A549 treated with Hydrocortisone at 1 μM for 4 hours (cell line): ENCODE measurements around the gene PCDHGA11. TPM values are rescaled to one million over a fixed set of nuclear protein-coding genes. Genes with fewer than 3 reads are reported as not detected.

Source experiments
- total RNA-seq: library from RNA; stranded (reverse); fragments of 200-300 nt; extraction: Qiagen RNA extraction; gene quantifications from 5 replicates; pipeline ENCODE4 v1.2.3, GENCODE V29; 2022

The PCDHGA11 gene
- 0.02 to 0.06 TPM (median 0.02 TPM) in 3 of 5 replicates, not detected in the others for total RNA-seq

GRCh38 chr5:141420855-141421488 lies at the start of gene PCDHGA11:
Gene PCDHGA11, plus strand, starts transcription at chr5:141421051. Its CDS starts 177 bp downstream, at chr5:141421228.

GRCh38 chr5:141373673-141374317 lies 47.1 kb upstream of the PCDHGA11 start, which contains the start of gene PCDHGA6:
Gene PCDHGA6, plus strand, starts transcription at chr5:141373891. Its CDS starts 193 bp downstream, at chr5:141374084.

GRCh38 chr5:141382469-141383294 lies 38.2 kb upstream of the PCDHGA11 start, which contains the start of gene PCDHGA7:
Gene PCDHGA7, plus strand, starts transcription at chr5:141382742. Its CDS starts 158 bp downstream, at chr5:141382900.

GRCh38 chr5:141387557-141388311 lies 33.1 kb upstream of the PCDHGA11 start, which contains the start of gene PCDHGB4:
Gene PCDHGB4, plus strand, starts transcription at chr5:141387698. Its CDS starts 187 bp downstream, at chr5:141387885.

GRCh38 chr5:141392429-141393198 lies 28.2 kb upstream of the PCDHGA11 start, which contains the start of gene PCDHGA8:
Gene PCDHGA8, plus strand, starts transcription at chr5:141392633. Its CDS starts 181 bp downstream, at chr5:141392814.

GRCh38 chr5:141397756-141398551 lies 22.9 kb upstream of the PCDHGA11 start, which contains the start of gene PCDHGB5:
Gene PCDHGB5, plus strand, starts transcription at chr5:141397947. Its CDS starts 181 bp downstream, at chr5:141398128.

GRCh38 chr5:141402553-141403243 lies 18.2 kb upstream of the PCDHGA11 start, which contains the start of gene PCDHGA9:
Gene PCDHGA9, plus strand, starts transcription at chr5:141402778. Its CDS starts 175 bp downstream, at chr5:141402953.

GRCh38 chr5:141407790-141408505 lies 12.9 kb upstream of the PCDHGA11 start, which contains the start of gene PCDHGB6:
Gene PCDHGB6, plus strand, starts transcription at chr5:141408021. Its CDS starts 182 bp downstream, at chr5:141408203.

GRCh38 chr5:141412854-141413539 lies 7.9 kb upstream of the PCDHGA11 start, which contains the start of gene PCDHGA10:
Gene PCDHGA10, plus strand, starts transcription at chr5:141412987. Its CDS starts 189 bp downstream, at chr5:141413176.

GRCh38 chr5:141417494-141418172 lies 3.2 kb upstream of the PCDHGA11 start, which contains the start of gene PCDHGB7:
Gene PCDHGB7, plus strand, starts transcription at chr5:141417677. Its CDS starts 183 bp downstream, at chr5:141417860.

GRCh38 chr5:141430332-141431113 lies 9.7 kb downstream of the PCDHGA11 start, which contains the start of gene PCDHGA12:
Gene PCDHGA12, plus strand, starts transcription at chr5:141430507. Its CDS starts 253 bp downstream, at chr5:141430760.

Other genes starting within 250 kb of the PCDHGA11 start
- gene PCDHB7, start 248.4 kb upstream of the PCDHGA11 start, total RNA-seq: not detected in 5 replicates
- 0.13 to 0.36 TPM (median 0.30 TPM) in 5 replicates for gene PCDHB8, start 243.3 kb upstream of the PCDHGA11 start, total RNA-seq
- 0.05 to 0.08 TPM (median 0.05 TPM) in 4 of 5 replicates, not detected in the other for gene PCDHB16, start 238.7 kb upstream of the PCDHGA11 start, total RNA-seq
- gene PCDHB9, start 233.9 kb upstream of the PCDHGA11 start, total RNA-seq: 0.03 TPM in 1 of 5 replicates, not detected in the others
- 0.03 to 0.06 TPM (median 0.05 TPM) in 3 of 5 replicates, not detected in the others for gene PCDHB10, start 228.7 kb upstream of the PCDHGA11 start, total RNA-seq
- gene PCDHB11, start 221.4 kb upstream of the PCDHGA11 start, total RNA-seq: 0.03 to 0.08 TPM (median 0.06 TPM) in 5 replicates
- 0.06 TPM in 1 of 5 replicates, not detected in the others for gene PCDHB12, start 212.3 kb upstream of the PCDHGA11 start, total RNA-seq
- gene PCDHB13, start 207.1 kb upstream of the PCDHGA11 start, total RNA-seq: 0.06 to 0.09 TPM (median 0.09 TPM) in 4 of 5 replicates, not detected in the other
- gene PCDHB14, start 197.7 kb upstream of the PCDHGA11 start, total RNA-seq: 0.06 to 0.10 TPM (median 0.08 TPM) in 5 replicates
- 0.03 to 0.14 TPM (median 0.06 TPM) in 5 replicates for gene PCDHB15, start 175.7 kb upstream of the PCDHGA11 start, total RNA-seq
- not detected in 5 replicates for gene SLC25A2, start 117.0 kb upstream of the PCDHGA11 start, total RNA-seq
- 60.4 to 85.3 TPM (median 69.6 TPM) in 5 replicates for gene TAF7, start 100.3 kb upstream of the PCDHGA11 start, total RNA-seq
- gene PCDHGA1, start 90.5 kb upstream of the PCDHGA11 start, total RNA-seq: 0.22 to 0.38 TPM (median 0.31 TPM) in 5 replicates
- 0.54 to 0.91 TPM (median 0.62 TPM) in 5 replicates for gene PCDHGA2, start 82.3 kb upstream of the PCDHGA11 start, total RNA-seq
- gene PCDHGA3, start 77.2 kb upstream of the PCDHGA11 start, total RNA-seq: not detected in 5 replicates
- gene PCDHGB1, start 71.0 kb upstream of the PCDHGA11 start, total RNA-seq: 1.3 to 2.2 TPM (median 1.6 TPM) in 5 replicates
- 0.06 to 0.16 TPM (median 0.12 TPM) in 4 of 5 replicates, not detected in the other for gene PCDHGA4, start 66.0 kb upstream of the PCDHGA11 start, total RNA-seq
- 0.05 to 0.13 TPM (median 0.11 TPM) in 4 of 5 replicates, not detected in the other for gene PCDHGB2, start 61.1 kb upstream of the PCDHGA11 start, total RNA-seq
- gene PCDHGA5, start 56.9 kb upstream of the PCDHGA11 start, total RNA-seq: 0.10 to 0.23 TPM (median 0.13 TPM) in 5 replicates
- gene PCDHGB3, start 50.8 kb upstream of the PCDHGA11 start, total RNA-seq: 0.20 to 0.25 TPM (median 0.21 TPM) in 5 replicates
- 0.14 to 0.26 TPM (median 0.20 TPM) in 5 replicates for gene PCDHGA6, start 47.2 kb upstream of the PCDHGA11 start, total RNA-seq
- gene PCDHGA7, start 38.3 kb upstream of the PCDHGA11 start, total RNA-seq: 0.57 to 1.2 TPM (median 0.76 TPM) in 5 replicates
- 0.56 to 1.1 TPM (median 0.85 TPM) in 5 replicates for gene PCDHGB4, start 33.4 kb upstream of the PCDHGA11 start, total RNA-seq
- 0.02 to 0.05 TPM (median 0.05 TPM) in 3 of 5 replicates, not detected in the others for gene PCDHGA8, start 28.4 kb upstream of the PCDHGA11 start, total RNA-seq
- gene PCDHGB5, start 23.1 kb upstream of the PCDHGA11 start, total RNA-seq: 2.0 to 2.6 TPM (median 2.3 TPM) in 5 replicates
- gene PCDHGA9, start 18.3 kb upstream of the PCDHGA11 start, total RNA-seq: 0.05 to 0.07 TPM (median 0.07 TPM) in 4 of 5 replicates, not detected in the other
- gene PCDHGB6, start 13.0 kb upstream of the PCDHGA11 start, total RNA-seq: 0.05 to 0.18 TPM (median 0.10 TPM) in 5 replicates
- 0.02 to 0.03 TPM (median 0.02 TPM) in 3 of 5 replicates, not detected in the others for gene PCDHGA10, start 8.1 kb upstream of the PCDHGA11 start, total RNA-seq
- gene PCDHGB7, start 3.4 kb upstream of the PCDHGA11 start, total RNA-seq: 0.02 to 0.08 TPM (median 0.07 TPM) in 5 replicates
- 0.03 TPM in 2 of 5 replicates, not detected in the others for gene PCDHGA12, start 9.5 kb downstream of the PCDHGA11 start, total RNA-seq
- gene PCDHGC3, start 54.9 kb downstream of the PCDHGA11 start, total RNA-seq: 5.3 to 6.9 TPM (median 6.2 TPM) in 5 replicates
- gene PCDHGC4, start 64.0 kb downstream of the PCDHGA11 start, total RNA-seq: not detected in 5 replicates
- gene PCDHGC5, start 68.0 kb downstream of the PCDHGA11 start, total RNA-seq: 0.02 TPM in 1 of 5 replicates, not detected in the others
- 94.5 to 109 TPM (median 96.9 TPM) in 5 replicates for gene DIAPH1, start 197.9 kb downstream of the PCDHGA11 start, total RNA-seq
- 47.2 to 51.9 TPM (median 48.5 TPM) in 5 replicates for gene HDAC3, start 215.8 kb downstream of the PCDHGA11 start, total RNA-seq
- gene RELL2, start 215.9 kb downstream of the PCDHGA11 start, total RNA-seq: 3.7 to 5.0 TPM (median 4.3 TPM) in 5 replicates
- gene FCHSD1, start 230.4 kb downstream of the PCDHGA11 start, total RNA-seq: 6.0 to 11.1 TPM (median 8.8 TPM) in 5 replicates